Naive thymus-derived CD8-positive, alpha-beta T cell (primary cell): ENCODE results near the gene ERC2. TPM values are rescaled to one million over a fixed set of nuclear protein-coding genes. Genes with fewer than 3 reads are reported as not detected.

ENCODE experiments used
- ATAC-seq, 2 donors: fragments of 150-1000 bp; cut with Tn5 transposase in 1 of 2; sonication (Bioruptor Pico), chemical (Tn5 transposase) in 1 of 2; 1 replicate in 1 of 2; 2 replicates in 1 of 2; pipeline ENCODE4 v1.10.0; 2021; ENCODE audit warnings: mild to moderate bottlenecking in 2 of 2, moderate library complexity in 2 of 2
- POLR2A ChIA-PET: fragments of 350-600 bp; sonication (Branson Sonifier 250); formaldehyde crosslinking; loops from one replicate; lab custom pipeline; 2021; ENCODE audit warnings: antibody characterized with exemption; lab: Charles Lee
- DNase-seq, 10 donors: peaks; one replicate each; pipeline versions ENCODE4 v3.0.0 to v3.0.0-alpha.2; 2020 to 2022
- H3K27ac Mint-ChIP-seq, 10 donors: one replicate each; pipeline ENCODE4 v1.8.0; 2020 to 2022; ENCODE audit warnings: mild to moderate bottlenecking in 10 of 10, mixed read lengths in 10 of 10, moderate library complexity in 4 of 10, inconsistent platforms in 1 of 10
- H3K27me3 Mint-ChIP-seq, 5 donors: one replicate each; pipeline ENCODE4 v1.8.0; 2021 to 2022; ENCODE audit warnings: mixed read lengths in 5 of 5
- H3K36me3 Mint-ChIP-seq, 3 donors: one replicate each; pipeline ENCODE4 v1.8.0; 2020 to 2022; ENCODE audit warnings: mixed read lengths in 3 of 3, mild to moderate bottlenecking in 2 of 3, inconsistent platforms in 1 of 3
- H3K4me1 Mint-ChIP-seq, 4 donors: one replicate each; pipeline ENCODE4 v1.8.0; 2021 to 2022; ENCODE audit warnings: mixed read lengths in 4 of 4
- H3K4me3 Mint-ChIP-seq, 10 donors: one replicate each; pipeline ENCODE4 v1.8.0; 2020 to 2022; ENCODE audit warnings: mild to moderate bottlenecking in 10 of 10, mixed read lengths in 10 of 10, moderate library complexity in 6 of 10, inconsistent platforms in 1 of 10
- H3K9me3 Mint-ChIP-seq, 9 donors: one replicate each; pipeline ENCODE4 v1.8.0; 2020 to 2022; ENCODE audit warnings: mixed read lengths in 9 of 9, mild to moderate bottlenecking in 3 of 9, inconsistent platforms in 1 of 9, moderate library complexity in 1 of 9
- polyA plus RNA-seq, 3 donors: library from polyadenylated mRNA; unstranded; fragments of 300-500 nt; fragmentation: Illumina TruSeq; gene quantifications; one replicate each; pipeline ENCODE4 v1.2.3, GENCODE V29; 2021
- total RNA-seq, 8 experiments: library from RNA in 2 of 8; stranded (reverse) in 2 of 8; gene quantifications; one replicate each; pipeline ENCODE4 v1.2.3 and lab custom pipeline; 2021 to 2026

Gene ERC2
- total and polyA plus RNA-seq, 5 experiments from 2014 or later: 0.05 to 0.29 TPM; not detected in 3

GRCh38 chr3:55598224-55598623 is 870.0 kb downstream of the ERC2 start:
- ATAC-seq (no peak), DNase-seq (no peak)
- Mint-ChIP-seq H3K4me1 (no peaks in the 10 kb centered on the region), H3K36me3 (no peaks in the 10 kb centered on the region), H3K4me3 (no peak overlapping the region), H3K27ac (no peak overlapping the region), H3K27me3 (peaks cover 2 to 25% (median 9%) of the 10 kb centered on the region in 5 donors), H3K9me3 (peaks cover 0 to 7% (median 0%) of the 10 kb centered on the region in 9 donors)
- POLR2A ChIA-PET: no interaction called here

- Mint-ChIP-seq H3K4me1 (no peaks in the 10 kb centered on the region), H3K9me3 (peaks cover 0 to 7% (median 0%) of the 10 kb centered on the region in 9 donors), H3K4me3 (no peak overlapping the region), H3K27me3 (peaks cover 2 to 23% (median 7%) of the 10 kb centered on the region in 5 donors), H3K36me3 (no peaks in the 10 kb centered on the region), H3K27ac (no peak overlapping the region)
- POLR2A ChIA-PET: no interaction called here
- DNase-seq (no peak), ATAC-seq (no peak)
These were observed 870.6 kb downstream of the ERC2 start for GRCh38 chr3:55597641-55598040.

DNA sequence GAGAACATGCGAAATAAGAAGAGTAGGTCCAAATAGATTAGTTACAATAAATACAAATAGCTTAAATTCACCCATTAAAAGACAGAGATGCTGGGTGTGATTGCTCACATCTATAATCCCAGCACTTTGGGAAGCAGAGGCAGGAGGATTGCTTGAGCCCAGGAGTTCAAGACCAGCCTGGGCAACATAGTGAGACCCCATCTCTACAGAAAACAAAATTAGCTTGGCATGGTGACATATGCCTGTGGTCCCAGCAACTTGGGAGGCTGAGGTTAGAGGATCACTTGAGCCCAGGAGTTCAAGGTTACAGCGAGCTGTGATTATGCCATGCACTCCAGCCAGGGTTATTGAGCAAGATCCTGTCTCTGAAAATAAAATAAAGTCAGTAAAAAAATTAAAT is 872.1 kb downstream of the ERC2 start:
- no peaks in the 10 kb centered on the region for H3K36me3 Mint-ChIP-seq
- no peaks in the 10 kb centered on the region for H3K4me1 Mint-ChIP-seq
- H3K4me3 Mint-ChIP-seq: no peak overlapping the region
- POLR2A ChIA-PET: no interaction called here
- H3K27ac Mint-ChIP-seq: no peak overlapping the region
- ATAC-seq (no peak), DNase-seq (no peak)
- peaks cover 0 to 4% (median 0%) of the 10 kb centered on the region in 9 donors for H3K9me3 Mint-ChIP-seq
- peaks cover 0 to 15% (median 6%) of the 10 kb centered on the region in 5 donors for H3K27me3 Mint-ChIP-seq

- no peak for DNase-seq
- no peak for ATAC-seq
- Mint-ChIP-seq H3K27ac (no peak overlapping the region), H3K4me1 (no peaks in the 10 kb centered on the region), H3K4me3 (no peak overlapping the region), H3K36me3 (no peaks in the 10 kb centered on the region), H3K27me3 (peaks cover 0 to 10% (median 2%) of the 10 kb centered on the region in 5 donors), H3K9me3 (peaks cover 0 to 4% (median 0%) of the 10 kb centered on the region in 9 donors)
- POLR2A ChIA-PET: no interaction called here
These were observed 872.8 kb downstream of the ERC2 start for GRCh38 chr3:55595420-55595819.

GRCh38 chr3:55592572-55592971 is 875.7 kb downstream of the ERC2 start:
- ATAC-seq (no peak), DNase-seq (no peak)
- Mint-ChIP-seq H3K27me3 (peaks cover 0 to 10% (median 2%) of the 10 kb centered on the region in 5 donors), H3K9me3 (peaks cover 0 to 4% (median 0%) of the 10 kb centered on the region in 9 donors), H3K4me3 (no peak overlapping the region), H3K4me1 (no peaks in the 10 kb centered on the region), H3K36me3 (no peaks in the 10 kb centered on the region), H3K27ac (no peak overlapping the region)
- POLR2A ChIA-PET: no interaction called here

GRCh38 chr3:55591888-55592287 is 876.4 kb downstream of the ERC2 start:
- DNase-seq: no peak
- POLR2A ChIA-PET: no interaction called here
- H3K4me3 Mint-ChIP-seq: no peak overlapping the region
- no peaks in the 10 kb centered on the region for H3K4me1 Mint-ChIP-seq
- peaks cover 0 to 4% (median 0%) of the 10 kb centered on the region in 9 donors for H3K9me3 Mint-ChIP-seq
- H3K27me3 Mint-ChIP-seq: peaks cover 0 to 10% (median 2%) of the 10 kb centered on the region in 5 donors
- H3K27ac Mint-ChIP-seq: no peak overlapping the region
- no peak for ATAC-seq
- no peaks in the 10 kb centered on the region for H3K36me3 Mint-ChIP-seq

DNA sequence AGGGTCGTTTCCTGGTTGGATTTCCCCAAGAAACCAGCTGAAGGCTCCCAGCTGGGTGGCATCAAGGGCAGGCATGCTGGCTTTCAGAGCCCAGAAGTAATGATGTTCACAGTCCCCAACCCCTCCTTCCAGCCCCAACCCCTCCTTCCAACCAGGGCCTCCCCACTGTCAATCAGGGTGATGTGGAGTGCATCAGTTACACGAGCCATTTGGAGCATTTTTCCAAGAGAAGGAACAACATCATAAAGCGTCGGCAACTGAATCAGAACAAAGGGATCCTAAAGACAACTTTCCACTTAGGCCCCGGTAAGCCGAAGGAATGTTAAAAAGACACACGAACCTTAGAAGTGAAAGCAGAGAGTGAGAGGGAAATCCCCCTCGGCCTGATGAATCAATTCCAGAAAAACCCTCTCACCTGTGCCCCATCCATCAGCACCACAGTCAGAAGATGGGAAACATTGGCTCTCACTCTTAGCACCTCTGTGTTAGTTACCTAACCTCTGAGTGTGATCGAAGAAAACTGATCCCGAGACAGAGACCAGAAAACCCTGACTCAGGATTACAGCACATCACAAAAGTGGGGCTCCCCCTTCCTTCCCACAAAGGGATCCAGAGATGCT is 880.0 kb downstream of the ERC2 start:
- H3K27me3 Mint-ChIP-seq: peaks cover 0 to 3% (median 0%) of the 10 kb centered on the region in 5 donors
- ATAC-seq: no peak
- POLR2A ChIA-PET: no interaction called here

DNA sequence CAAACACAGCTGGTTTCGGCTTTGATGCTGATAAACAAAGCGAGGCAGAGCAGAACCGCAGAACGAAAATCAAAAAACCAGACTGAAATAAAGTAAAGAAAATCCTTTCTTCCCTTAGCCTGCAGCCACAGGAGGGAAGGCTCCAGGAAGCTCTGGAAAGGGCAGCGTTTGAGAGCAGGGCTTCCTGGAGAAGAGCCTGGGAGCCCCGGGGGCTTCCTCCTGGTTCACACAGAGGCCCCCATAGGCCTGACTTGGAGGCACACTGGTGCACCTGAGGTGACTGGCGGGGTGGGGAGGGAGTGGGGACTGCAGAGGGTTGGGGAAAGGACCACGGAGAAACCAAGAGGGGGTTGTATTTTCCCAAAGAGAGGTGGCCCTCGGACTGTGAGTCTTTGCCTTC is 882.4 kb downstream of the ERC2 start:
- Mint-ChIP-seq H3K9me3 (peaks cover 0 to 2% (median 0%) of the 10 kb centered on the region in 9 donors), H3K27me3 (peaks cover 0 to 3% (median 0%) of the 10 kb centered on the region in 5 donors), H3K27ac (no peak overlapping the region), H3K36me3 (no peaks in the 10 kb centered on the region), H3K4me1 (no peaks in the 10 kb centered on the region), H3K4me3 (no peak overlapping the region)
- ATAC-seq: no peak
- no peak for DNase-seq
- POLR2A ChIA-PET: no interaction called here

More for the DNA sequence above, 880.0 kb downstream of the ERC2 start:
- H3K4me1 Mint-ChIP-seq: no peaks in the 10 kb centered on the region
- DNase-seq: no peak
- peaks cover 0 to 2% (median 0%) of the 10 kb centered on the region in 9 donors for H3K9me3 Mint-ChIP-seq
- H3K36me3 Mint-ChIP-seq: no peaks in the 10 kb centered on the region
- no peak overlapping the region for H3K27ac Mint-ChIP-seq
- H3K4me3 Mint-ChIP-seq: no peak overlapping the region

GRCh38 chr3:55584716-55585368 is 883.4 kb downstream of the ERC2 start:
- DNase-seq (no peak), ATAC-seq (no peak)
- H3K4me1 Mint-ChIP-seq: no peaks in the 10 kb centered on the region
- no peak overlapping the region for H3K27ac Mint-ChIP-seq
- peaks cover 0 to 2% (median 0%) of the 10 kb centered on the region in 9 donors for H3K9me3 Mint-ChIP-seq
- POLR2A ChIA-PET: no interaction called here
- H3K27me3 Mint-ChIP-seq: peaks cover 0 to 3% (median 0%) of the 10 kb centered on the region in 5 donors
- no peak overlapping the region for H3K4me3 Mint-ChIP-seq
- no peaks in the 10 kb centered on the region for H3K36me3 Mint-ChIP-seq

DNA sequence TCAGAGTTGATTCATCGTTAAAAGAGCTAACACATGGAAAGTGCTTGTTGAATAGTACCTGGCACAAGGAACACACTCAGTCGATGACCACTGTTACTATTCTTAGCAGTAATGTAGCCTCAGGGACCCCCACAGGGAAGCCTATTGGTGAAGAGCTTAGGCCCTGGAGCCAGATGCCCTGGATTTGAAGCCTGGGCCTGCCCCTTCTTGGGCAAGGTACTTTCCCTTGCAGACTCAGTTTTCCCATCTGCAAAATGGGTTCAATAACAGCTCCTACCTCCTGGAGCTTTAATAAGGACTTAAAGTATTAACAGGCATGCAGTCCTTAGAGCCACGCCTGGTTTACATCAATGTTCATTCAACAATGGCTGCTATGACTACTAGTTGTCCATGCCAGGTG is 884.2 kb downstream of the ERC2 start:
- peaks cover 0 to 2% (median 0%) of the 10 kb centered on the region in 9 donors for H3K9me3 Mint-ChIP-seq
- no peak for ATAC-seq

GRCh38 chr3:55583475-55583874 is 884.8 kb downstream of the ERC2 start:
- DNase-seq (no peak), ATAC-seq (no peak)
- peaks cover 0 to 5% (median 0%) of the 10 kb centered on the region in 5 donors for H3K27me3 Mint-ChIP-seq
- H3K4me3 Mint-ChIP-seq: no peak overlapping the region
- POLR2A ChIA-PET: no interaction called here
- no peak overlapping the region for H3K27ac Mint-ChIP-seq
- H3K36me3 Mint-ChIP-seq: no peaks in the 10 kb centered on the region
- peaks cover 0 to 2% (median 0%) of the 10 kb centered on the region in 9 donors for H3K9me3 Mint-ChIP-seq
- H3K4me1 Mint-ChIP-seq: no peaks in the 10 kb centered on the region

More for the DNA sequence above, 884.2 kb downstream of the ERC2 start:
- POLR2A ChIA-PET: no interaction called here
- Mint-ChIP-seq H3K4me1 (no peaks in the 10 kb centered on the region), H3K27me3 (peaks cover 0 to 5% (median 0%) of the 10 kb centered on the region in 5 donors), H3K36me3 (no peaks in the 10 kb centered on the region), H3K27ac (no peak overlapping the region), H3K4me3 (no peak overlapping the region)
- no peak for DNase-seq

GRCh38 chr3:55579496-55579895 is 888.8 kb downstream of the ERC2 start:
- Mint-ChIP-seq H3K27me3 (peaks cover 0 to 5% (median 1%) of the 10 kb centered on the region in 5 donors), H3K4me3 (no peak overlapping the region), H3K9me3 (peaks cover 0 to 5% (median 0%) of the 10 kb centered on the region in 9 donors), H3K4me1 (no peaks in the 10 kb centered on the region), H3K36me3 (no peaks in the 10 kb centered on the region), H3K27ac (no peak overlapping the region)
- ATAC-seq (no peak), DNase-seq (no peak)
- POLR2A ChIA-PET: no interaction called here

DNA sequence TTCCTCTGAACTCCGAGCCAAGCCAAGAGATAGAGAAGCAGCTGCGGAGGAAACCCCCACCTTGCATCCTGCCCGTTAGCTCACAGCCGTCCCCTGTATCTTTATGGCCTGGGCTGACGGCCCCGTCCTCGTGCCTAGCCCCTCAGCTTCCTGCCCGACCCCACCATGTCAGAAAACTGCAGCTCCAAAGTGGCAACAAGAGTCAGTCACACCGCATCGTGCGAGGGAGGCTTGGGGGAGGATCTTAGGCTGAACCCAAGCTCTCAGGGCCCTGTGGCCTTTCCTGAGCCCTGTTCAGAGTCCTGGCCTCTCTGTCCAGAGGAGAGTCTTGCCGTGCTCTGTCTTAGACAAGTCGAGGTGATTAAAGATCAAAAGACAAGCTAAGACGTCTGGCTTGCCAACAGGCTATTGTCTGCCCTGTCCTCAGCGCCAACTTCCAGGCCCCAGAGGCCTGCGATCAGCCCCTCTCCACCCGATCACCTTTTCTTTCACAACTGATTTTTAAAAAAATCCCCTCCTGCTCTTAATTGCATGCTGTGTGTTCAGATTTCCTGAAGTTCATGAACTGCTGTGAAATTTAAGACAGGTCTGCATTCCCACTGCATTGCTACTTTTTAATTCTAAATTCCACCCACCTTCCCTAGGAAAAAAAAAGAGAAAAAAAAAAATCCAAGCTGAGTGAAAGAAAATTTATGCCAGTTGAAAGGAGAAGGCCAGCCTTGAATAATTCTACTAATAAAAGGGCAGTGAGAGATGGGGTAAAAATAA is 891.5 kb downstream of the ERC2 start:
- no peak for ATAC-seq
- DNase-seq: no peak
- POLR2A ChIA-PET: no interaction called here
- no peak overlapping the region for H3K4me3 Mint-ChIP-seq
- H3K36me3 Mint-ChIP-seq: no peaks in the 10 kb centered on the region
- H3K27ac Mint-ChIP-seq: no peak overlapping the region
- no peaks in the 10 kb centered on the region for H3K4me1 Mint-ChIP-seq
- peaks cover 0 to 5% (median 0%) of the 10 kb centered on the region in 9 donors for H3K9me3 Mint-ChIP-seq
- H3K27me3 Mint-ChIP-seq: peaks cover 0 to 5% (median 0%) of the 10 kb centered on the region in 5 donors
